ENCODE data around the gene STPG1.
A peak's percentile ranks its signal among the peaks of the same experiment; 100 is the strongest.

The STPG1 gene

DNA sequence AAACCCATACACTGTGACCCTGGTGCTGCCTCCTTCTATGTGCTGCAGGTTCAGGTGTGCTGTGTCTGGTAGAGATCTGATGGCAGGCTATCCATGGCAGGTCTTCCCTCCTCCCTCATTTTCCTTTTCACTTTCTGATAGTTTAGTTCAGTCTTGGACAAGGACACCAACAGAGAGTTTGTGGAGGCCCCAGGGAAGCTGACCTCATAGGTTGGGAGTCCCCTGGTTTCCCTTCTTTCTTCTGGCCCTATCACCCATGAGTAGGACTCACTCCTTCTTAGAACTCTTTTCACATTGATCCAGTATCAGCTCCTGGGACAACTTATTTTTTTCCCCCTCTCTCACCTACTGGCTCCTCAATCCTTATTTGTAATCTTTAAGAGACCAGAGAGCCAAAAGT, 86.1 kb downstream of the STPG1 start:
- no peak for DNase-seq (ENCODE audit: low spot score)
- TF ChIP-seq, protein P1, sequence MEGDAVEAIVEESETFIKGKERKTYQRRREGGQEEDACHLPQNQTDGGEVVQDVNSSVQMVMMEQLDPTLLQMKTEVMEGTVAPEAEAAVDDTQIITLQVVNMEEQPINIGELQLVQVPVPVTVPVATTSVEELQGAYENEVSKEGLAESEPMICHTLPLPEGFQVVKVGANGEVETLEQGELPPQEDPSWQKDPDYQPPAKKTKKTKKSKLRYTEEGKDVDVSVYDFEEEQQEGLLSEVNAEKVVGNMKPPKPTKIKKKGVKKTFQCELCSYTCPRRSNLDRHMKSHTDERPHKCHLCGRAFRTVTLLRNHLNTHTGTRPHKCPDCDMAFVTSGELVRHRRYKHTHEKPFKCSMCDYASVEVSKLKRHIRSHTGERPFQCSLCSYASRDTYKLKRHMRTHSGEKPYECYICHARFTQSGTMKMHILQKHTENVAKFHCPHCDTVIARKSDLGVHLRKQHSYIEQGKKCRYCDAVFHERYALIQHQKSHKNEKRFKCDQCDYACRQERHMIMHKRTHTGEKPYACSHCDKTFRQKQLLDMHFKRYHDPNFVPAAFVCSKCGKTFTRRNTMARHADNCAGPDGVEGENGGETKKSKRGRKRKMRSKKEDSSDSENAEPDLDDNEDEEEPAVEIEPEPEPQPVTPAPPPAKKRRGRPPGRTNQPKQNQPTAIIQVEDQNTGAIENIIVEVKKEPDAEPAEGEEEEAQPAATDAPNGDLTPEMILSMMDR (IDR thresholded peaks at IDR 0.05; ENCODE audit: extremely low read depth, insufficient read depth, missing control alignments) = no peak
- in situ Hi-C loops (cut with MboI; ENCODE audit: low pct_unique_long_range_greater_than_20kb, low sequenced_read_pairs, unreplicated experiment) = no loop called here

DNA sequence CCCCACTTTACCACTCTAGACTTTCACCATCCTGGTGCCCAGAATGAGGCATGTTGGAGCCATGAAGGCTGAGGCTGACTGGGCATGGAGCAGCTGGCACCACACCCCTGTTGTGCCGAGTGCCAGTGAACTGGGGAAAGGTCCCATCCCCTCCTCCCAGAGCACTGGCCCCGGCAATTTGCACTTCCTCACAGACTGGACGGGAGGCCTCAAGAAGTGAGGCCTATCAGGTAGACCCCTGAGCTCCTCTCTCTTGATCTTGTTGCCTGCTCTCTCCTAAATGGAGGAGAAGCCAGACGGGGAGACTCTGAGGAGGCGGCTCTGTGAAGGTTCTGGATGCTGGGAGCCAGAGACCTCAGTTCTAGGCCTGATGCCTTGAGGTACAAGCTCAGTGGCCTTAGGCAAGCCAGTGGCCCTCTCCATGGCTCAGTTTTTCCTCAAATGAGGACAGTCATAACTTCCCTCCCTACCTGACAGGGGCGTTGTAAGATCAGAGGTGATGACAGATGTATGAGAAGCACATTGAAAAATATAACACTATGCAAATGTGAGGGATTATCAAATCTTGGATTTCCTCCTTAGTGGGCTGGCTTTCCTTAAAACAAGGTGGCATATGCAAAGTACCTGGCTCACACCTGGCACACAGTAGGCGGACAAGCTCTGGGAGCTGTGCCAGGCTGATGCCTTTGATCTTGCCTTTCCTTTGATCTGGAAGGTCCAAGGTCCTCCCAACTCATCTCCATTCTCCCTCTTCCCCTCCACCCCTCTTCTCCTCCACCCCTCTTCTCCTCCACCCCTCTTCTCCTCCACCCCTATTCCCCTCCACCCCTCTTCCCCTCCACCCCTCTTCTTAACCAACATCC, 87.8 kb downstream of the STPG1 start:
- in situ Hi-C loops (cut with MboI; ENCODE audit: low pct_unique_long_range_greater_than_20kb, low sequenced_read_pairs, unreplicated experiment) = no loop called here
- TF ChIP-seq, protein P1 (IDR thresholded peaks at IDR 0.05; ENCODE audit: extremely low read depth, insufficient read depth, missing control alignments) = no peak
- DNase-seq (ENCODE audit: low spot score) = no peak

DNA sequence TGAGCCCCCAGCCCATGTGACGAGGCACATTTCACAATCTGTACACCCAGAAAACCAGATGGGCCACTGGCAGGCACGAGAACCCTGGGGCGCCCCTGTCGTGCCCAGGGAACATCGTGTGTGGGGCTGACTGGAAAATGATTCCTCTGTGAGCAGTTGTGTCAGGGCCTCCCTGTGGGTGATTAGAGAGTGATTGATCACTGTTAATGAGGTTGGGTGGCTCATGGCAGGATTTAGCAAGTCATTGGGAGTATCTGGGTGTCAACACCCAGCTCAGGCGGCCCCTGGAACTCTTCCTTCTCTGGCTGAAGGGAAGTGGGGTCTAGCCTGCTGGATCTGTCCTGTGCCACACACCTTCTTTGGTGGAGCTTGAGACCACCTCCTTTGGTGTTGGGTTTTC, 88.7 kb downstream of the STPG1 start:
- TF ChIP-seq, protein P1 (IDR thresholded peaks at IDR 0.05; ENCODE audit: extremely low read depth, insufficient read depth, missing control alignments) = no peak
- DNase-seq (ENCODE audit: low spot score) = no peak
- in situ Hi-C loops (cut with MboI; ENCODE audit: low pct_unique_long_range_greater_than_20kb, low sequenced_read_pairs, unreplicated experiment) = no loop called here

DNA sequence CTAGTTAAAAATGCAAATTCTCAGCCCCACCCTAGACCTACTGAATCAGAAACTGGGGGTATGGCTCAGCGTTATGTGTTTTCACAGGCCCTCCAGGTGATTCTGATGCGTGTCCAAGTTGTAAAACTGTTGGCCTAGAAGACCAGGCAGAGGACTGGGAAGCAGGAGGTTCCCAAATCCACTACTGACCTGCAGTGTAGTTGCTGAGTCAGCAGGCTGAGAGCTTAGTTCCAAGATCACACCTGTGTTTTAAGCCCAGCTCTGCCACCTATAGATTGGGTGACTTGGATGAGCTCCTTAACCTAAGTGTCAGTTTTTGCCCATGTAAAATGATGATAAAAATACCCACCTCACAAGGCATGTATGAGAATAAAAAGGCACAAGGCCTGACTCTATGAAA, 90.3 kb downstream of the STPG1 start:
- TF ChIP-seq, protein P1 (IDR thresholded peaks at IDR 0.05; ENCODE audit: extremely low read depth, insufficient read depth, missing control alignments) = no peak
- in situ Hi-C loops (cut with MboI; ENCODE audit: low pct_unique_long_range_greater_than_20kb, low sequenced_read_pairs, unreplicated experiment) = no loop called here
- DNase-seq (ENCODE audit: low spot score) = no peak

DNA sequence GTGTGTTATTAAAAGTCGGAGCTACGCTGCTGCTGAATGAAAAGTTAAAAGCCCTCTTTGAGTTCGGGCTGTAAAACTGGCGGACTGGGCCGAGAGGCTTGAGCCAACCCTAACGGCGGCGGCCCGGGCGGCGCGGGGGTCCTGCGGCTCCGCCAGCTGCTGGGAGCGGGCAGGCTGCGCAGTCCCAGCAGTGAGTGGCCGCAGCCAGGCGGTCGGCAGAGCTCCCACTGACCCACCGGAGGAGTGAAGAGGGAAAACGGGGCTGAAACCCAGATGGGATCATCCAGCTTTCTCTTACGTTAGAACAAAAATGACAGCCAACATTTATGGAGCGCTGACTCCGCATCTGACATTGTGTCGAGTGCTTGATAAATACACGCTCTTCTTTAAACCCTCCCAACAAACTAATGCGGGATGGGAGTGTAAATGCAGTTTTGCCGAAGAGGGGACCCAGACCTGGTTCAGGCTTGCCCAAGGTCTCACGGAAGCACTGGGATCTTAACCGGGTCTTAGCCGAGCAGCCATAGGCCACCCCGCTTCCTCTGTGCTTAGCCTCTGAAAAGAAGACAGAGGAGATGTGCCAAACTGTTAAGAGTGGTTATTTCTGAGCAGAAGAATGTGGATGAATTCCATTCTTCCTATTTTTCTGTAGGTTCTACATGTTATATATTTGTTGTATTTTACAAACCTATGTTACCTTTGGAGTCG, 91.0 kb downstream of the STPG1 start:
- in situ Hi-C loops (cut with MboI; ENCODE audit: low pct_unique_long_range_greater_than_20kb, low sequenced_read_pairs, unreplicated experiment) = no loop called here
- TF ChIP-seq, protein P1 (IDR thresholded peaks at IDR 0.05; ENCODE audit: extremely low read depth, insufficient read depth, missing control alignments) = no peak
- no peak for DNase-seq (ENCODE audit: low spot score)

DNA sequence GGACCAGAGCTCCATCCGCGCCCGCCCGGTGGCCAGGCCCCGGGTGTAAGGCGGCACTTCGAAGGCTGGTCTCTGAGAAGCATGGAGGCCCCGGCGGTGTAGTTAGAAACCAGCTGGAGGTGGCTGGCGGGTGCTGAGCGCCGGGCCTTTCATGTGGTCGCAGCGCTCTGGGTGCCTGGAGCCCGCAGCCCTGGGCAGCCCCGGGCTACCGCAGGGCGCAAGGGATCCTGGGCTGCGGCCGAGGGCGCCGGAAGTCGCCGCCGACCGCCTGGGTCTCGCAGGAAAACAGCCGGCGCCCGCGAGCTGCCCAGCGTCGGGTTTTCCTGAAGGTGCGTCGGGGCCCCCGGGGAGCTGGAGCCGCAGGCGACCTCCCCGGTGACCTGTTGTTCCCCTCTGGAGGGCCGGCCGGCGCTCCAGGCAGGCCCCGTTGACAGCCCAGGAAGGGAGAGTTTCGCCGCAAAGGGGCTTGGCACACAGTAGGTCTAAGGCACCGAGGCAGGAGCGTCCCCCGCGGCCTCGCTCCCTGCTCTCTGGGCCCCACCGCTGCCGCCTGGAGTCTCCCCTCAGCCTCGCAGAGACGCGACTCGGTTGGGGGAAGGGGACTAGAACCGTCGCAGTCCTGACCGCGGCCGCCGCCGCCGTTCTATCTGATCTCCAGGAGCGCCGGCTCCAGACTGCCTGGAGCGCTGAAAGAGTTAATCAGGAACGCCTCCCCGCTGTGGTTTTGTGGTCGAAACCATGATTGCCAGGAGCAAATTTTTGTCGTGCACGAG, 91.7 kb downstream of the STPG1 start:
- in situ Hi-C loops (cut with MboI; ENCODE audit: low pct_unique_long_range_greater_than_20kb, low sequenced_read_pairs, unreplicated experiment) = no loop called here
- TF ChIP-seq, protein P1 (IDR thresholded peaks at IDR 0.05; ENCODE audit: extremely low read depth, insufficient read depth, missing control alignments) = no peak
- DNase-seq (ENCODE audit: low spot score) = peak; percentile 88
